ENCODE data around the gene KRT85. TPM values are rescaled to one million over a fixed set of nuclear protein-coding genes. Genes with fewer than 3 reads are reported as not detected.

KRT85 gene
- total RNA-seq, 4 donors from 2014 or later = not detected

DNA sequence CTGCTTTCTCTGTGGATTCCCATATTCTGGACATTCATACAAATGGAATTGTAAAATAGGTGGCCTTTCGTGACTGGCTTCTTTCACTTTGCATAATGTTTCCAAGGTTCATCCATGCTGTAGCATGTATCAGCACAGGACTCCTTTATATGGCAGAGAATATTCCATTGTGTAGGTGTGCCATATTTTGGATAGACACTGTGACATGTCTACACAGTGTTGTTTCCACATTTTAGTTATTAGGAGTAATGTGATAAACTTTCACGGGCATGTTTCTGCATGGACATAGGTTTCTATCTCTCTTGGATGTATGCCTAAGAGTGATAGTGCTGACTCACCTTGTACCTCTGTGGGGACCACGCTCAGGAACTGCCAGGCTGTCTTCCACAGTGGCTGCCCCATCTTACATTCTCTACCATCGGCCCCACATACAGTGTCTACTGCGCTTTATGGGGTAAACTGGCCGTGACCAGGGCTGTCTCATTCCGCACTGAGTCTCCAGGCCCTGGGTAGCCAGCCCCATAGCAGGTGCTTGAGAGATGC is 25.3 kb upstream of the KRT85 start:
- 95% methylated on average over 7 of the region's 7 CpGs for WGBS
- no peak overlapping the region for H3K27ac ChIP-seq (replicated peaks in 1 of 4)
- H3K4me3 ChIP-seq = no peak overlapping the region
- DNase-seq (ENCODE audit: extremely low spot score) = no peak
- no peaks in the 10 kb centered on the region for H3K9me3 ChIP-seq
- intact Hi-C loops (cut with DNase I) = no loop called here
- H3K4me1 ChIP-seq = peaks cover 2 to 12% (median 9%) of the 10 kb centered on the region in 4 donors
- no peaks in the 10 kb centered on the region for H3K36me3 ChIP-seq
- TF ChIP-seq EP300 (IDR thresholded peaks at IDR 0.05) (no peak), POLR2A (IDR thresholded peaks at IDR 0.05; ENCODE audit: low read depth) (no peak), POLR2AphosphoS5 (IDR thresholded peaks at IDR 0.05) (no peak)
- TF ChIP-seq, protein P1, sequence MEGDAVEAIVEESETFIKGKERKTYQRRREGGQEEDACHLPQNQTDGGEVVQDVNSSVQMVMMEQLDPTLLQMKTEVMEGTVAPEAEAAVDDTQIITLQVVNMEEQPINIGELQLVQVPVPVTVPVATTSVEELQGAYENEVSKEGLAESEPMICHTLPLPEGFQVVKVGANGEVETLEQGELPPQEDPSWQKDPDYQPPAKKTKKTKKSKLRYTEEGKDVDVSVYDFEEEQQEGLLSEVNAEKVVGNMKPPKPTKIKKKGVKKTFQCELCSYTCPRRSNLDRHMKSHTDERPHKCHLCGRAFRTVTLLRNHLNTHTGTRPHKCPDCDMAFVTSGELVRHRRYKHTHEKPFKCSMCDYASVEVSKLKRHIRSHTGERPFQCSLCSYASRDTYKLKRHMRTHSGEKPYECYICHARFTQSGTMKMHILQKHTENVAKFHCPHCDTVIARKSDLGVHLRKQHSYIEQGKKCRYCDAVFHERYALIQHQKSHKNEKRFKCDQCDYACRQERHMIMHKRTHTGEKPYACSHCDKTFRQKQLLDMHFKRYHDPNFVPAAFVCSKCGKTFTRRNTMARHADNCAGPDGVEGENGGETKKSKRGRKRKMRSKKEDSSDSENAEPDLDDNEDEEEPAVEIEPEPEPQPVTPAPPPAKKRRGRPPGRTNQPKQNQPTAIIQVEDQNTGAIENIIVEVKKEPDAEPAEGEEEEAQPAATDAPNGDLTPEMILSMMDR (IDR thresholded peaks at IDR 0.05) = no peak
- H3K27me3 ChIP-seq = peaks cover 0 to 14% (median 2%) of the 10 kb centered on the region in 4 donors

DNA sequence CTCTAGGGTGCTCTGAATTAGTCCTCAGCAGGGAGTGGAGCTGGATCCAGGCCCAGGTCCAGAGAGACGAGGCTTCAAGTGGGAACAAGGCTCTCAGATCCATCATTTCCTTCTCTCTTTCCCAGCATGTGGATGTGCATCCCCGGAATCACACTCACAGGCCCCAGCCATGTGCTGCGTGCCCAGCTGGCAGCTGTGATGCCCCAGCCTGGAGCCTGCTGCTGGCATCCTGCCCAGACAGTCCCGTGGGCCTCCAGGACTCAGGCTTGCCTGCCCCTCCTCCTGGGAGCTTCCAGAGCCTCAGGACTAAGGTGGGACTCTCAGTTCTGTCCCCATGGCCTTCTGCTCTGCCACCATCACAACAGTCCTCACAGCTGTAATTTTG is 24.3 kb upstream of the KRT85 start:
- no peak for TF ChIP-seq POLR2A (IDR thresholded peaks at IDR 0.05; ENCODE audit: low read depth)
- TF ChIP-seq EP300 (IDR thresholded peaks at IDR 0.05) = no peak
- no peak for TF ChIP-seq POLR2AphosphoS5 (IDR thresholded peaks at IDR 0.05)
- TF ChIP-seq, protein P1 (IDR thresholded peaks at IDR 0.05) = no peak
- H3K4me1 ChIP-seq = peaks cover 2 to 12% (median 9%) of the 10 kb centered on the region in 4 donors
- no peak overlapping the region for H3K27ac ChIP-seq (replicated peaks in 1 of 4)
- no peak for DNase-seq (ENCODE audit: extremely low spot score)
- no peak overlapping the region for H3K4me3 ChIP-seq
- H3K27me3 ChIP-seq = peaks cover 0 to 14% (median 2%) of the 10 kb centered on the region in 4 donors
- 5% methylated on average over 4 of the region's 4 CpGs for WGBS
- intact Hi-C loops (cut with DNase I) = no loop called here
- no peaks in the 10 kb centered on the region for H3K36me3 ChIP-seq
- no peaks in the 10 kb centered on the region for H3K9me3 ChIP-seq

DNA sequence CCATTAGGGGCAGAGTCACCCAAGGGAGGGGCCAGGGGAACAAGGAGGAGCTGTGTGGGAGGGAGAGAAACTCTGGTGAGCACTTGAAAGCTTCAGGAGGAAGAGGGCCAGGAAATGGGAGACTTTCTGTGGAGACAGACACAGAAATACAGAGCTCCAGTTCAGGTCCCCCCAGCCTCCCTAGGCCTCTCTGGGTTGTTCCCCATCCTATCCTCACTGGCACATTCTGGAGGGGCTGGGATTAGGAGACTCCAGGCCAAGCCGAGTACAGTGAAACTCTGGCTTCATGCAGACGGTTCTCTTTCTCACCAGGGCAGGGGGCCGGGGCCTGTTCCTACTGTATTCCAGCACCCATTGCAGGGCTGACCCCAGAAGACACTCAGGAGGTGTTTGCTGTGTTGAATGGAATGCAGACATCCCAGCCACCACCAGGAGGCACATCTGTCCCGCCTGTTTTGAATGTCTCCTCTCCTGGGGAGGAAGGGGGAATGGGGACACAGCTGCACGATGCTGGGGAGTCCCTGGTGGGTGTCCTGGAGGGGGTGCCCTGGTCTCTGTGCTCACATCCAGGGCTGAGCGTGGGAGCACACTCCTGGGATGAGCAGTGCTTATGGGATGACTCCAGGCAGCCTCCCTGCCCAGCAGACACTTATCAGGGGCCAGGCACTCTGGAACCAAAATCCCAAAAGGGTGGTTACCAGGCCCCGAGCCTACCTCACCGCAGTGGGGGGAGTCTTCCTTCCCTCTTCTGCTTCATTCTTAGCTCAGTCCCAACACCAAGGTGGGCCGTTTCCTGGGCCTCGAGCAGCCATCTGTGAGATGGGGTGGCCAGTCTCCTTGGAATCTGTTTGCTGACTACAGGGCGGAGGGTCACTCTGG is 23.7 kb upstream of the KRT85 start:
- Histone ChIP-seq H3K27me3 (peaks cover 0 to 14% (median 2%) of the 10 kb centered on the region in 4 donors), H3K4me1 (peaks cover 2 to 12% (median 9%) of the 10 kb centered on the region in 4 donors), H3K4me3 (no peak overlapping the region), H3K27ac (replicated peaks in 1 of 4) (no peak overlapping the region), H3K36me3 (no peaks in the 10 kb centered on the region), H3K9me3 (no peaks in the 10 kb centered on the region)
- 80% methylated on average over 5 of the region's 11 CpGs for WGBS
- intact Hi-C loops (cut with DNase I) = no loop called here
- DNase-seq (ENCODE audit: extremely low spot score) = no peak
- no peak for TF ChIP-seq POLR2AphosphoS5 (IDR thresholded peaks at IDR 0.05)
- TF ChIP-seq, protein P1 (IDR thresholded peaks at IDR 0.05) = peak; percentile 22 to 45 (median 34)
- no peak for TF ChIP-seq EP300 (IDR thresholded peaks at IDR 0.05)
- no peak for TF ChIP-seq POLR2A (IDR thresholded peaks at IDR 0.05; ENCODE audit: low read depth)

DNA sequence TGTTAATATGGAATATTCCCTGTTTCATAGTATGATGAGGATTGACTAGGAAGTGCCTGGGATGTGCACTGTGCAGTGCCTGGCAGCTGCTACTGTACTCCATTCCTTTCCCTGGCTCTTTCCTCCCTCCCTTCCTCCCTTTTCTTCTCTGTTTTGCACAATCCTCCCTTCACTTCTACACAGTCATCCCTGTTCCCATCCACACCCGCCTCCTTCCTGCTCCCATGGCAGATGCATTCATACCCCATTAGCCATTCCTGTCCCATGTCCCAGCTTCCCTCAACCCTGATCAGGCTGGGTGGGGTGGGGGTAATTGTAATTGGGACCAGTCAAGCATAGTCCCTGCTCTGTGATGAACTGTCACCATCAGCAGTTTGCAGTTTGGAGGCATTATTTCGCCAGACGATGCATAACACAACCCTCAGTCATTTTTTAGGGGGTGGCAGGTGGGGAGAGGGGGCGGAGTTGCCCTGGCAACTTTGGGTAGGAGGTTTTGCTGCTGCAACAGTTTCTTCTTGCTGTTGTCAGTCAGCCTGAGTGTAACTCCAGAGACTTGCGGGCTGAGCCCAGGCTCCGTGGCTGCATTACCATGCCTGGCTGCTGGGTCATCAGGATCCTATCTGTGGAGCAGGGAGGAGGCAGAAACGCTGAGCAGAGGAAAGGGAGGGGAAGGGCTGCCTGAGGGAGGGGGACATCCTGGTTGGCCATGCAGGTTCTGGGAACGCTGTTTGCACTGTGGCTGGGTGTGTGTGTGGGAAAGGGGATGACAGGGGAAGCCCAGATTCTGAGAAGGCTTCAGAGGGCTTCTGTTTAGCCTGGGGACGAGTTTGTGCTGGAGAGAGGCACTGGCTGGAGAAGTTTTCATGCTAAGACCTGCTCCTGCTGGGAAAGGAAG is 22.3 kb upstream of the KRT85 start:
- Histone ChIP-seq H3K27me3 (peaks cover 0 to 14% (median 2%) of the 10 kb centered on the region in 4 donors), H3K4me1 (peaks cover 2 to 12% (median 9%) of the 10 kb centered on the region in 4 donors), H3K27ac (replicated peaks in 1 of 4) (no peak overlapping the region), H3K4me3 (no peak overlapping the region), H3K36me3 (no peaks in the 10 kb centered on the region), H3K9me3 (no peaks in the 10 kb centered on the region)
- no peak for DNase-seq (ENCODE audit: extremely low spot score)
- TF ChIP-seq, protein P1 (IDR thresholded peaks at IDR 0.05) = no peak
- TF ChIP-seq POLR2AphosphoS5 (IDR thresholded peaks at IDR 0.05) = no peak
- no peak for TF ChIP-seq EP300 (IDR thresholded peaks at IDR 0.05)
- TF ChIP-seq POLR2A (IDR thresholded peaks at IDR 0.05; ENCODE audit: low read depth) = no peak
- intact Hi-C loops (cut with DNase I) = no loop called here
- WGBS = 60% methylated on average over 8 of the region's 9 CpGs

Data from esophagus muscularis mucosa (tissue), 4 donors.